COR-L47 (cell line): ENCODE data around the gene LIMD2.
A peak's percentile ranks its signal among the peaks of the same experiment; 100 is the strongest.
"Not testable (repeated sequence)": the region's sequence is repeated elsewhere in the genome, so short reads cannot be mapped to it uniquely, and the experiment has no call there.

Experiments used
- DNase-seq: peaks from one replicate; lab custom pipeline; 2025; lab: John Stamatoyannopoulos, UW

The LIMD2 gene

GRCh38 chr17:63699638-63700527 is at the start of gene LIMD2:
Gene LIMD2, minus strand, starts transcription at chr17:63700125. Its CDS starts 827 bp downstream, at chr17:63699298.
- DNase-seq: peak; percentile 83

DNA sequence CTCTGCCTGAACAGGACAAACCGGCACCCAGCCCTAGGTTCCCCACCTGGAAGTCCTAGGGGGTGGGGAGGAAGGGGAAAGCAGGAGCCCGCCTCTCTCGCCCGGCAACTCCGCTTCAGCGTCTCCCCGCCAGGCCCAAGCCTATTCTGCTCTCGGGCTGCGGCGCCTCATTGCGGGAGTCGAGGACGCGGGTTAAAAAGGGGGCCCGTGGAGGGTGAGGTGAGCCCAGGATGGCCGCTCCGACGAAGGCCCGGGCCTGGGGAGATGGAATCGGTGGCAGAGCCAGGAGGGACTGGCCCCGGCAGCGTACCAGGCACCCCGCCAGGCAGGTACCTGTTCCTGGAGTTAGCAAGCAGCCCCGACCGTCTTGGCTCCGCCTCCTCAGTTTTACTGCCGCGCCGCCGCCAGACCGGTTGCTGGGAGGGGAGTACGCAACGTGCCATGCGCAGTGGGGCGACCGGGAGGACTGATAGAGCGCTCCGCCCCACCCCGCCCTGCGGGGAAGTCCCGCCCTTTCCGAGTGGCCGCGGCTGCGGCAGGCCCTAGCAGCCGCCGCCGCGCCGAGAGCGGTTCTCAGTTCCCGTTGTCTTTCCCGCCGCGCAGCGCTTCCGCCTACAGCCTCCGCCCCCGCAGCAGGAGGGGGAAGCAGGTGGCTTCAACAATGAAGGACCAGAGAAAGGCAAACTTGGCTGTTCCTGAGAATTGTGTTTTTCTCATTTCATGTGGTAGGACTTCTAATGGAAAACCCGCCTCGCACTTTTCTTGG is 41.7 kb upstream of the LIMD2 start, which contains the start of gene STRADA:
Gene STRADA, minus strand, starts transcription at position 392 of the 766 bp plus-strand sequence. CDS start 13,430 bp downstream, outside the sequence.
- peak; percentile 99 for DNase-seq

DNA sequence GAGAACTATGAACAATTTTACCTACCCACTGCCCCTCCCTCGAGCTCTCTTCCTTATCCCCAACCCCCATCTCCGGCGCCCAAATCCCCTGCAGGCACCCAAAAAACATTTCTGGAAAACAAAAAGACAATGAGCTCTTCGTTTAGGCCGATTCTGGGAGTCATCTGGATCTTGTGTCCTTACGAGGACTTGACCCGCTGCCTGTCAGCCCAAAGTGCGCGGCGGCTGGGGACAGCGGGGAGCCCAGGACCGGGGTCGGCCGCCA is 41.1 kb upstream of the LIMD2 start:
- no peak for DNase-seq

DNA sequence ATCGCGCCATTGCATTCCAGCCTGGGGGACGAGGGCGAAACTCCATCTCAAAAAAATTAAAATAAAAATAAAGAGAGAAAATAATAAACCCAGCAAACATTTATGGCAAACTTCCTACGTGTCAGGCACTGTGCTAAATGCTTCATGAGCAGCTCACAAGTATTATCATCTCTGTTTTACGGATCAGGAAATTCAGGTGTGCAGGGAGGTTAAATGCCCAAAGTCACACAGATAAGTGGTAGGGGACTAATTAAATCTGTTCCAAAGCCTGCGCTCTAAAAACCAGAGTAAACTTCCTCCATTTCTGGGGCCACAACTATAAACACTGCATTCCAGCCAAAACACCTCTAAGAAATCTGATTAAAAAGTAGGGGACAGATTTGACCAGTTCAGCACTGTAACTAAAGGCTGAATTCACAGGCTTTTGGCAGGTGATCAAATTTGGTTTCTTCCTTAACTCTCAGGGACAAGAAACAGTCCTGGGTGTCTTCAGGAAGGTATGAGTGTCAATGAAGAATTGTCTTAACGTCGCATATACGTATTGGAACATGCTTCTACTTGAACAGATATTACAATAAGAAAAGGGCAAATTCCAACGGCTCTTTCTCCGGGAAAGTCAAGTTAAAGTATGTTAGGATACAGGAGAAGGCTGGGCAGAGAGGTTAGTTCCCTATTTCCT is 40.7 kb upstream of the LIMD2 start:
- no peak for DNase-seq

DNA sequence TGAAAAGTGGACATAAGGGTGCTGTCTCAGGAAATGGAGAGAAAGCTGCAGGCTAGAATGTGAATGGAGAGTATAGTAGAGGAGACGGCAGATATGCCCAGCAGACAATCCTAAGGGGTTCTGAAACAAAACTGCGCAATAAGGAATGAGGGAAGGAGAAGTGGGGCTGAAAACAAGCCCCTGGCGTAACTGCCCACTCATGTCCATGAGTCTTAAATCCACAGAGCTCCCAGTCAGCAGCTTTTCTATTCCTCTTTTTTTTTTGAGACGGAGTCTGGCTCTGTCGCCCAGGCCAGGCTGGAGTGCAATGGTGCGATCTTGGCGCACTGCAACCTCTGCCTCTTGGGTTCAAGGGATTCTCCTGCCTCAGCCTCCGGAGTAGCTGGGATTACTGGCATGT is 35.8 kb upstream of the LIMD2 start:
- no peak for DNase-seq

- no peak for DNase-seq
Observed at GRCh38 chr17:63722403-63722802, 22.5 kb upstream of the LIMD2 start.

DNA sequence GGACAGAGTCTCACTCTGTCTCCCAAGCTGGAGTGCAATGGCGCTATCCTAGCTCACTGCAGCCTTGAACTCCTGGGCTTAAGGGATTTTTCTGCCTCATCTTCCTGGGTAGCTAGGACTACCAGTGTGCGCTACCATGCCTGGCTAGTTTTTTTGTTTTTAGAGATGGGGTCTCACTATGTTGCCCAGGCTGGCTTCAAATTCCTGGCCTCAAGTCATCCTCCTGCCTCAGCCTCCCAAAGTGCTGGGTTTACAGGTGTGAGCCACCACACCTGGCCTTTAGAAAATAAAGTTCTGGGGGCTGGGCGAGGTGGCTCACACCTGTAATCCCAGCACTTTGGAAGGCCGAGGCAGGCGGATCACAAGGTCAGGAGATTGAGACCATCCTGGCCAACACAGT is 20.3 kb upstream of the LIMD2 start:
- not testable (repeated sequence) for DNase-seq

- no peak for DNase-seq
Observed at GRCh38 chr17:63718988-63719387, 19.1 kb upstream of the LIMD2 start.

DNA sequence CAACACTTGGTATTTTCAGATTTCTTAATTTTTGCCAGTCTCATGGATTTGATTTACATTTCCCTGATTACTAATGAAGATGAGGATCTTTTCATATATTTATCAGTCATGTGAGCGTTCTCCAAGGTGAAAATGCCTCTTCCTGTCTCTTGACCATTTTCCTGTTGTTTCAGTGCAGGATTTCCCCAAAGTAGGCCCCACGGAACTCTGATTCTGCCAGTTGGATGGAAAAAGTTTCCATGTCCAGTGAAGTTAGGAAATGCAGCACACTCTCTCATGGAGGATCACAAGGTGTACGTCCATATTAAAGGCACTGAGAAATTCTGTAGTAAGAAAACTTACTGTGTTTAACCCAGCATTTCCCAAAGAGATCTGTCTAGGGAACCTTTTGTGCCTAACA is 16.5 kb upstream of the LIMD2 start:
- DNase-seq: no peak

DNA sequence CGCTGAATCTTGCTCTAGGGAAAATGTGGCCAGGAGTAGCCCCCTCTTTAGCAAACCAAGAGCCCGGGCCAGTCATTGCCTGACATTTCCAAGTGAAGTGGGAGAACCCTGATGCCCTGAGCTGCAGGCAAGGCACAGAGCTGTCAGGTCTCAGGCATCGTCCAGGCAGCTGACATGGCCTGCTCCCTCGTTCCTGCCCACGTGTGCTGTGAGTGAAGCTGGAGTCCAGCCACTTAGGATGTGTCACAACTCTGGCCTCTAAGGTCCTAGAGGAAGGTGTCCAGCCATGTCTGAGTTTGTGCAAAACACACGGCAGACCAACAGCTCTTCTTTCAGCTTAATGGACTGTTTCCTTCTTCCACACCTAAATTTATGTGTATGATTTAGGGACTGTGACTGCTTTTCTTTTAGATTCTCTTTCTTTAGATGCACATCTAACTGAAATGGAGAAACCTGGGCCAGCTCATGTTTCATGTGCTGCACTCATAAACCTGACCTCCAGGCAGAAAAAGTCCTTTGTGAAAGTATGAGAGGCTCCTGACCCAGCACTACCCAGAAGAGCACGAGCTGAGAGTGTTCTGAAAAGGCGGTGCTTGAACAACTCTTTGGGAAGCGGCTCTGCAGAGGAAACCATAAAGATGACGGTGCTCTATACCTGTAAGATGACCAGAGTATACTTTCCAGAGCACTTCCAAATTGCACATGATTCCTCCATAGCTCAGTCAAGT is 14.8 kb upstream of the LIMD2 start:
- no peak for DNase-seq

GRCh38 chr17:63709110-63709509 is 9.2 kb upstream of the LIMD2 start:
- DNase-seq: no peak

GRCh38 chr17:63707151-63707550 is 7.2 kb upstream of the LIMD2 start:
- no peak for DNase-seq

DNA sequence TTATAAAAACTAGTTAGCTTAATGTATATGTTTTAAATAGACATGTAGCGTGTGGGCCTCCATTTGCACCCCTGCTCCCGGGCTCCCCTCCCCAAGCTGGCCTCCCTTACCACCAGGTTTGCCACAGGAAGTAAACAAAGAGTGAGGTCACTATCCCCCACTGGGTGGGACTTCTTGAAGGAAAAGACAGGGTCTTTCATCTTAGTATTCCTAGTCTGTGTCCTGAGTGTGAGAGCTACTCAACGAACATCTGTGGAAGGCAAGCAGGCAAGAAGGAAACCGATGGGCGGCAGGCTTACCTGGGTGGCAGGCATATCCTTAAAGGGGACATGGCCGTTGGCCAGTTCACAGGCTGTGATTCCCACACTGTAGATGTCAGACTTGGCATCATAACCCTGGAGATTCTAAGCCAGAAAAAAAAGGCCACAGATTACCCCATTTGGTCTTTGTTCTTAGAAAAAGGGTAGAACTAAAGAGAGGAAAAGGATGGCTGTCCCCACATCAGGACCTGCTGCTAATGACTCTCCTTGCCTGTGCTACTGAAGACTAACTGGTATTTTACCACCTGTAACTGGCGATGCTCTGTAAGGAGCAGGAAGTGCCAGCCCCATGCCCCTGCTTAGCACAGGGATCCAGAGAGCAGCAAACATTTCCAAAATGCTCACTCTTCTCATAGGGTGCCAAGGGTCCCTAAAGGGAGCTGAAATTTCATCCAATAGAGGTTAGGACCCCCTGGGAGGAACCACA is 6.6 kb upstream of the LIMD2 start:
- DNase-seq: no peak

DNA sequence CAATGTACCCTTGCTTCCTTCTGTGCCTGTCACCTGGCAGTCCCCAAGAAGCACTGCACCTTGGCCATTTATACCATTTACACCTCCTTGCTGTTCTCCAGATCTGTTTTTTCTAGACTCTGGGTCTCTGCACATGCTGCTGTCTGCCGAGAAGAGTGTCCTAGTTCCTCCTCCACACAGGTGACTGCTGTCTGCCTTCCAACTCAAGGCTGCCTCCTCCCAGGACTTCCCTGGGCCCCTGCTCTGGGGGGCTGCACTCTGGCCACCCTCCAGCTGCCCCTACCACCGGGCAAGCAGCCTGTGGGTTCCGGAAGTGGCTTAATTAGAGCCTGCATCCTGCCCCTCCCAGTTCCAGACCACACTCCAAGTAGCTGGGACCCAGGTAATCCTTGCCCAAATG is 5.7 kb upstream of the LIMD2 start:
- no peak for DNase-seq

- no peak for DNase-seq
Observed at GRCh38 chr17:63704836-63705235, 4.9 kb upstream of the LIMD2 start.

GRCh38 chr17:63704259-63704576 is 4.3 kb upstream of the LIMD2 start:
- no peak for DNase-seq

DNA sequence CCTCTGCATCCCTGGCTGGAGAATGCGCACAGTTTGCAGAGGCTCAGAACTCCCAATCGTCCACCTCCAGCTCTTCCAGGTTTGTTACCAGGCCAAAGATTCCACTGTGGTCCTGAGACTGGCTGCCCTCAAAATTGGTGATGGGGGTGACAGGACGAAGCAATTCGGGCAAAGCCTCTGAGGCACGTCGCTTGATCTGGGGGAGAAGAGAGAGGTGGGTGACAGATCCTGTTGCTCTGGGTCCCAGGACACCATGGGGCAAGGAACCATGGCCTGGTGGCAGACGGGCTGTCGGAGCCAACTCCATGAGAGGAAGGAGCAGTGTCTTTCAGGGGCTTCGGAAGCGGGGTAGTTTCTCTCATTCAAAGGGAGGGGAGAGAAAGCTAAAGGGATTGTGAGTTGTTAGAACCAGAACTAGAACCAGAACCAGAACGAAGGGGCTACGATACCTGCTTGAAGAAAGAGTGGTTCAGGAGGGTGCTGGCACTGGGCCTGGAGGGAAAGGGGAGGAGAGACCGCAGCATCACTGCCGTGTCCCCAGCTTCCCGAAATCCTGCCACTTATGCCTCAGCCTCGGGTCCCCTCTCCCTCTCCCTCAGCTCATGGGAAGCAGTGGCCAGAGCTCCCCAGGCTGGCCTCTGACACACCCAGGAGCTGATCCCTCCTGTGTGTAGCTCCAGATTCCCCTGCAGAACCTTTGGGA is 3.8 kb upstream of the LIMD2 start:
- DNase-seq: no peak

- no peak for DNase-seq
Observed at GRCh38 chr17:63703029-63703428, 3.1 kb upstream of the LIMD2 start.

DNA sequence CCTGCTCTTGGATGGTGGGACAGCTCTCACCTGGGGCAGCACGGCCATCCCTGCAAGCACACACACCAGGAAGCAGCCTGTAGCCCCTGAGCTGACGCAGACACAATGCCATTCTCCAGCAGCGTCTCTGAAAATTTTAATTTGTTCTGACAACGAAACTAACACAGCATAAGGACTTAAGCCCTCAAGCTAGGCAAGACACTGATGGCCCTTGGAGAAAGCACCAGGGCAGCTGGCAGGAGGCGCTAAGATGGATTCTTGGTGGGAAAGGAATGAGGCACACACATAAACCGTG is 2.7 kb upstream of the LIMD2 start:
- no peak for DNase-seq

GRCh38 chr17:63701868-63702720 is 2.2 kb upstream of the LIMD2 start:
- peak; percentile 41 for DNase-seq
